Adrenal gland (tissue), 12 donors: ENCODE data around the gene ATP4A. TPM values are rescaled to one million over a fixed set of nuclear protein-coding genes. Genes with fewer than 3 reads are reported as not detected.

ENCODE experiments used
- DNase-seq, 7 donors: peaks; one replicate each; pipeline ENCODE4 v3.0.0-alpha.2; 2019 to 2020
- H3K27ac ChIP-seq, 5 donors: fragments of 200-600 bp; sonication (generic) in 4 of 5; 1 replicate in 3 of 5; 2 replicates in 2 of 5; pipeline versions ENCODE4 v1.5.1 to v1.8.0; 2016 to 2020; ENCODE audit warnings: mild to moderate bottlenecking in 1 of 5
- H3K27me3 ChIP-seq: fragments of 200-600 bp; 2 replicates; pipeline ENCODE4 v1.8.0; 2021
- H3K36me3 ChIP-seq, 2 donors: fragments of 200-600 bp; replicated peaks in 1 of 2; 1 replicate in 1 of 2; 2 replicates in 1 of 2; pipeline versions ENCODE4 v1.5.1 to v1.8.0; 2018 to 2022
- H3K4me1 ChIP-seq, 2 donors: fragments of 200-600 bp; replicated peaks in 1 of 2; 1 replicate in 1 of 2; 2 replicates in 1 of 2; pipeline versions ENCODE4 v1.5.1 to v1.8.0; 2018 to 2021
- H3K4me3 ChIP-seq, 4 donors: fragments of 200-600 bp; sonication (generic) in 3 of 4; one replicate each; pipeline ENCODE4 v1.5.1; 2016 to 2018
- H3K9me3 ChIP-seq, 3 donors: fragments of 200-600 bp; sonication (generic) in 1 of 3; replicated peaks in 1 of 3; 1 replicate in 2 of 3; 2 replicates in 1 of 3; pipeline versions ENCODE4 v1.5.1 to v1.8.0; 2016 to 2021
- CTCF ChIP-seq, 6 experiments: fragments of 450-650 bp in 4 of 6; fragments of 200-600 bp in 2 of 6; sonication (generic) in 1 of 6; IDR thresholded peaks; 1 replicate in 5 of 6; 2 replicates in 1 of 6; pipeline versions ENCODE4 v1.5.1 to v1.8.0; 2016 to 2021; ENCODE audit warnings: antibody characterized with exemption in 6 of 6, mild to moderate bottlenecking in 2 of 6, moderate library complexity in 1 of 6
- POLR2A ChIP-seq, 2 donors: fragments of 450-650 bp; IDR thresholded peaks; one replicate each; pipeline ENCODE4 v1.6.1; 2017; ENCODE audit warnings: antibody characterized with exemption in 2 of 2, mild to moderate bottlenecking in 2 of 2, moderate library complexity in 1 of 2
- WGBS, 4 donors: extraction: QIAGEN DNeasy Blood & Tissue Kit in 2 of 4; methylation state at CpG; one replicate each; pipeline versions ENCODE4 v1.1.5 to v1.1.7; 2013 to 2017; 5-methylcytosine and 5-hydroxymethylcytosine counted together
- intact Hi-C, 2 donors: fragments of 100-400 bp; cut with DNase I; formaldehyde crosslinking; loops; one replicate each; pipeline versions ENCODE4 v1.14.1 to v1.15.0; 2022 to 2023
- polyA plus RNA-seq, 3 donors: library from polyadenylated mRNA; stranded (reverse); fragments of 200-250 nt in 2 of 3; fragments of 350-450 nt in 1 of 3; fragmentation: Illumina TruSeq in 1 of 3; extraction: RNeasy Lipid Tissue Mini Kit (QIAGEN cat#74804) in 1 of 3; gene quantifications; one replicate each; pipeline ENCODE4 v1.2.3, GENCODE V29; 2013 to 2014
- total RNA-seq, 9 donors: library from RNA; depleted of rRNA in 4 of 9; stranded (reverse); fragments of >200 nt in 4 of 9; fragments of 120-200 nt in 1 of 9; fragmentation: NEBNext Ultra II Directional in 1 of 9; extraction: Animal tissue kit (Norgen Biotek cat#: 25700) in 1 of 9; gene quantifications; one replicate each; pipeline versions ENCODE4 v1.1.0 to v1.2.4, GENCODE V29; 2013 to 2023
- donor health status: healthy with polysubstance abuse.
- donor health status: Bipolar disorder and iron deficiency.
- donor health status: DM: yes; HTN: yes; CAD: no.
- donor health status: DM: no; HTN: no; CAD: no.
- donor health status: DM: no; HTN: no; CAD: no.
- donor health status: DM: yes; HTN: yes; CAD: no.

ATP4A gene
- total and polyA plus RNA-seq, 12 donors: 2.2 to 63.5 (median 7.5) TPM

- intact Hi-C loops: no loop called here
- no peak for TF ChIP-seq CTCF (IDR thresholded peaks at IDR 0.05)
- TF ChIP-seq POLR2A (IDR thresholded peaks at IDR 0.05): no peak
These were observed 4.2 kb downstream of the ATP4A start for GRCh38 chr19:35559281-35559659.

GRCh38 chr19:35558400-35559280, 4.8 kb downstream of the ATP4A start:
- intact Hi-C loops: no loop called here
- DNase-seq: peak in 2 of 7 donors; percentile 9 to 22
- H3K36me3 ChIP-seq: no peaks in the 10 kb centered on the region
- TF ChIP-seq POLR2A (IDR thresholded peaks at IDR 0.05): no peak
- no peak for TF ChIP-seq CTCF (IDR thresholded peaks at IDR 0.05)
- peak overlapping the region in 2 of 4 donors; percentile 35 to 55 for H3K4me3 ChIP-seq
- no peaks in the 10 kb centered on the region for H3K27me3 ChIP-seq
- no peaks in the 10 kb centered on the region for H3K9me3 ChIP-seq
- peak overlapping the region in 1 of 5 donors; percentile 37 for H3K27ac ChIP-seq
- H3K4me1 ChIP-seq: peaks cover 6 to 12% of the 10 kb centered on the region in 2 donors
- WGBS, 4 donors: 33 to 88% (median 41%) methylated on average over 17 to 53 of the region's 53 CpGs

More at GRCh38 chr19:35559281-35559659, 4.2 kb downstream of the ATP4A start:
- no peaks in the 10 kb centered on the region for H3K9me3 ChIP-seq
- peaks cover 6 to 10% of the 10 kb centered on the region in 2 donors for H3K4me1 ChIP-seq
- 79 to 97% (median 85%) methylated on average over 10 to 11 of the region's 11 CpGs for WGBS, 4 donors
- no peak overlapping the region for H3K27ac ChIP-seq
- no peak overlapping the region for H3K4me3 ChIP-seq
- no peaks in the 10 kb centered on the region for H3K36me3 ChIP-seq
- H3K27me3 ChIP-seq: no peaks in the 10 kb centered on the region
- no peak for DNase-seq

GRCh38 chr19:35557539-35558399, 5.7 kb downstream of the ATP4A start:
- no peaks in the 10 kb centered on the region for H3K27me3 ChIP-seq

More at GRCh38 chr19:35557539-35558399, 5.7 kb downstream of the ATP4A start:
- 4 to 7% (median 4%) methylated on average over 32 to 60 of the region's 60 CpGs for WGBS, 4 donors
- DNase-seq: peak; percentile 84 to 98 (median 94)
- TF ChIP-seq POLR2A (IDR thresholded peaks at IDR 0.05) (no peak), CTCF (IDR thresholded peaks at IDR 0.05) (no peak)
- H3K36me3 ChIP-seq: no peaks in the 10 kb centered on the region
- no peaks in the 10 kb centered on the region for H3K9me3 ChIP-seq
- H3K4me1 ChIP-seq: peaks cover 13 to 19% of the 10 kb centered on the region in 2 donors
- peak overlapping the region in 1 of 5 donors; percentile 37 for H3K27ac ChIP-seq
- intact Hi-C loops: no loop called here
- peak overlapping the region in 2 of 4 donors; percentile 35 to 55 for H3K4me3 ChIP-seq
